ENCODE data around the gene MSMP. TPM values are rescaled to one million over a fixed set of nuclear protein-coding genes. Genes with fewer than 3 reads are reported as not detected.

Gene MSMP
- total RNA-seq, 1 experiment from 2014 or later = not detected

GRCh38 chr9:35778496-35778895 is 24.4 kb upstream of the MSMP start:
- DNase-seq (ENCODE audit: low spot score) = no peak
- Histone ChIP-seq H3K36me3 (ENCODE audit: insufficient read depth, low read length, poor library complexity, severe bottlenecking) (no peaks in the 10 kb centered on the region), H3K27ac (ENCODE audit: low read depth, low read length, poor library complexity, severe bottlenecking) (no peak overlapping the region), H3K4me1 (ENCODE audit: insufficient read depth, low read length, poor library complexity, severe bottlenecking) (no peaks in the 10 kb centered on the region), H3K4me3 (ENCODE audit: low read depth, low read length, poor library complexity, severe bottlenecking) (no peak overlapping the region), H3K9me3 (ENCODE audit: low read depth, low read length, poor library complexity, severe bottlenecking) (no peaks in the 10 kb centered on the region), H3K27me3 (replicated peaks; ENCODE audit: insufficient read depth, low read depth, low read length, poor library complexity) (no peaks in the 10 kb centered on the region)
- intact Hi-C loops (cut with micrococcal nuclease; ENCODE audit: unreplicated experiment) = loop anchor here (5.0 kb wide), 1 partner anchor 41 kb away; no protein-coding TSS in a partner anchor
- no TSS peak for BruUV-seq (replicated peaks)
- TF ChIP-seq CTCF (conservative IDR thresholded peaks at IDR 0.05; ENCODE audit: low read depth, low read length) = no peak
- TF ChIP-seq EZH2 (IDR thresholded peaks at IDR 0.05; ENCODE audit: borderline replicate concordance, low read depth, low read length, poor library complexity, severe bottlenecking) = no peak
- ChIA-PET POLR2A (ENCODE audit: low non-redundant PET) (no interaction called here), CTCF (interaction anchor here (1.2 kb wide), 1 partner anchor 12 kb away, joined by 3 read pairs; no protein-coding TSS in a partner anchor)

- ChIA-PET CTCF (interaction anchor here (1.0 to 1.1 kb wide), 2 partner anchors 12 to 14 kb away, joined by 4 read pairs; no protein-coding TSS in a partner anchor), POLR2A (ENCODE audit: low non-redundant PET) (no interaction called here)
- no peak overlapping the region for H3K4me3 ChIP-seq (ENCODE audit: low read depth, low read length, poor library complexity, severe bottlenecking)
Observed at GRCh38 chr9:35776018-35776417, 21.9 kb upstream of the MSMP start.

GRCh38 chr9:35774907-35775635 is 21.0 kb upstream of the MSMP start:
- peaks cover 10% of the 10 kb centered on the region for H3K4me1 ChIP-seq (ENCODE audit: insufficient read depth, low read length, poor library complexity, severe bottlenecking)
- H3K4me3 ChIP-seq (ENCODE audit: low read depth, low read length, poor library complexity, severe bottlenecking) = no peak overlapping the region
- BruUV-seq (replicated peaks) = no TSS peak
- H3K27me3 ChIP-seq (replicated peaks; ENCODE audit: insufficient read depth, low read depth, low read length, poor library complexity) = no peaks in the 10 kb centered on the region
- ChIA-PET CTCF (interaction anchor here (0.7 to 1.1 kb wide), 3 partner anchors 13 to 19 kb away, joined by 3 to 4 read pairs (median 4); no protein-coding TSS in a partner anchor), POLR2A (ENCODE audit: low non-redundant PET) (no interaction called here)
- intact Hi-C loops (cut with micrococcal nuclease; ENCODE audit: unreplicated experiment) = loop anchor here (5.0 kb wide), 1 partner anchor 38 kb away; no protein-coding TSS in a partner anchor
- no peak for TF ChIP-seq CTCF (conservative IDR thresholded peaks at IDR 0.05; ENCODE audit: low read depth, low read length)
- no peak for TF ChIP-seq EZH2 (IDR thresholded peaks at IDR 0.05; ENCODE audit: borderline replicate concordance, low read depth, low read length, poor library complexity, severe bottlenecking)
- no peak for DNase-seq (ENCODE audit: low spot score)
- no peaks in the 10 kb centered on the region for H3K9me3 ChIP-seq (ENCODE audit: low read depth, low read length, poor library complexity, severe bottlenecking)
- no peaks in the 10 kb centered on the region for H3K36me3 ChIP-seq (ENCODE audit: insufficient read depth, low read length, poor library complexity, severe bottlenecking)
- H3K27ac ChIP-seq (ENCODE audit: low read depth, low read length, poor library complexity, severe bottlenecking) = no peak overlapping the region

More at GRCh38 chr9:35776018-35776417, 21.9 kb upstream of the MSMP start:
- BruUV-seq (replicated peaks) = no TSS peak
- no peaks in the 10 kb centered on the region for H3K36me3 ChIP-seq (ENCODE audit: insufficient read depth, low read length, poor library complexity, severe bottlenecking)
- DNase-seq (ENCODE audit: low spot score) = no peak
- no peaks in the 10 kb centered on the region for H3K9me3 ChIP-seq (ENCODE audit: low read depth, low read length, poor library complexity, severe bottlenecking)
- intact Hi-C loops (cut with micrococcal nuclease; ENCODE audit: unreplicated experiment) = loop anchor here (5.0 kb wide), 1 partner anchor 39 kb away; no protein-coding TSS in a partner anchor
- TF ChIP-seq EZH2 (IDR thresholded peaks at IDR 0.05; ENCODE audit: borderline replicate concordance, low read depth, low read length, poor library complexity, severe bottlenecking) = no peak
- TF ChIP-seq CTCF (conservative IDR thresholded peaks at IDR 0.05; ENCODE audit: low read depth, low read length) = no peak
- peaks cover 10% of the 10 kb centered on the region for H3K4me1 ChIP-seq (ENCODE audit: insufficient read depth, low read length, poor library complexity, severe bottlenecking)
- H3K27ac ChIP-seq (ENCODE audit: low read depth, low read length, poor library complexity, severe bottlenecking) = no peak overlapping the region
- no peaks in the 10 kb centered on the region for H3K27me3 ChIP-seq (replicated peaks; ENCODE audit: insufficient read depth, low read depth, low read length, poor library complexity)

Data from A673 (cell line).